CD14-positive monocyte (primary cell): Measurements from ENCODE around the gene HECW1. TPM values are rescaled to one million over a fixed set of nuclear protein-coding genes. Genes with fewer than 3 reads are reported as not detected.

Experiments
- DNase-seq, 3 donors: peaks; one replicate each; pipeline ENCODE4 v3.0.0-alpha.2; 2011 to 2022
- H2AFZ ChIP-seq: 2 replicates; pipeline ENCODE4 v1.6.0; 2012; ENCODE audit warnings: mild to moderate bottlenecking, low read depth, low read length, inconsistent platforms; ENCODE audit not compliant: insufficient read depth, poor library complexity, severe bottlenecking
- H3K27ac ChIP-seq, 2 donors: 1 replicate in 1 of 2; 2 replicates in 1 of 2; pipeline ENCODE4 v1.5.1; 2012 to 2013; ENCODE audit warnings: low read length in 2 of 2, control low read depth in 1 of 2, inconsistent platforms in 1 of 2, low read depth in 1 of 2, mild to moderate bottlenecking in 1 of 2
- H3K27me3 ChIP-seq, 2 donors: one replicate each; pipeline versions ENCODE4 v1.6.0 to v1.6.1; 2011 to 2013; ENCODE audit warnings: low read length in 2 of 2; ENCODE audit not compliant: control insufficient read depth in 2 of 2, insufficient read depth in 2 of 2
- H3K36me3 ChIP-seq, 2 donors: replicated peaks in 1 of 2; 1 replicate in 1 of 2; 2 replicates in 1 of 2; pipeline versions ENCODE4 v1.5.1 to v1.6.1; 2012 to 2013; ENCODE audit warnings: low read length in 2 of 2, control low read depth in 1 of 2, inconsistent platforms in 1 of 2, mild to moderate bottlenecking in 1 of 2; ENCODE audit not compliant: insufficient read depth in 2 of 2, control insufficient read depth in 1 of 2
- H3K4me1 ChIP-seq, 2 donors: 1 replicate in 1 of 2; 2 replicates in 1 of 2; pipeline versions ENCODE4 v1.5.1 to v1.6.1; 2012 to 2013; ENCODE audit warnings: low read length in 2 of 2, control low read depth in 1 of 2, inconsistent platforms in 1 of 2, mild to moderate bottlenecking in 1 of 2, moderate library complexity in 1 of 2; ENCODE audit not compliant: insufficient read depth in 2 of 2, control insufficient read depth in 1 of 2
- H3K4me2 ChIP-seq: replicated peaks from 2 replicates; pipeline ENCODE3; 2012; ENCODE audit warnings: low read length, moderate library complexity, mild to moderate bottlenecking; ENCODE audit not compliant: poor library complexity, severe bottlenecking; ENCODE audit errors: extremely low read depth
- H3K4me3 ChIP-seq, 3 experiments: fragments of 200-600 bp in 1 of 3; sonication (generic) in 1 of 3; replicated peaks in 1 of 3; 1 replicate in 2 of 3; 2 replicates in 1 of 3; pipeline ENCODE4 v1.5.1; 2011 to 2013; ENCODE audit warnings: low read length in 3 of 3, mild to moderate bottlenecking in 3 of 3, control low read depth in 2 of 3, low read depth in 2 of 3, inconsistent platforms in 1 of 3, moderate library complexity in 1 of 3
- H3K79me2 ChIP-seq: 2 replicates; pipeline ENCODE4 v1.6.0; 2012; ENCODE audit warnings: mild to moderate bottlenecking, control low read depth, inconsistent platforms, low read length, moderate library complexity; ENCODE audit not compliant: insufficient read depth
- H3K9ac ChIP-seq: 2 replicates; pipeline ENCODE4 v1.6.0; 2017; ENCODE audit warnings: low read length, mild to moderate bottlenecking; ENCODE audit not compliant: insufficient read depth, poor library complexity, severe bottlenecking
- H3K9me3 ChIP-seq, 2 donors: replicated peaks in 1 of 2; 1 replicate in 1 of 2; 2 replicates in 1 of 2; pipeline versions ENCODE4 v1.5.1 to v1.6.1; 2012 to 2013; ENCODE audit warnings: low read length in 2 of 2, control low read depth in 1 of 2; ENCODE audit not compliant: control insufficient read depth in 1 of 2, insufficient read depth in 1 of 2
- H4K20me1 ChIP-seq: 2 replicates; pipeline ENCODE4 v1.6.0; 2012; ENCODE audit warnings: mild to moderate bottlenecking, low read length, control low read depth, moderate library complexity; ENCODE audit not compliant: insufficient read depth
- H3K27ac Mint-ChIP-seq, 7 donors: one replicate each; pipeline ENCODE4 v1.8.0; 2020; ENCODE audit warnings: mild to moderate bottlenecking in 7 of 7, mixed read lengths in 7 of 7, moderate library complexity in 6 of 7, inconsistent platforms in 2 of 7
- H3K27me3 Mint-ChIP-seq, 3 donors: one replicate each; pipeline ENCODE4 v1.8.0; 2021 to 2022; ENCODE audit warnings: low read depth in 3 of 3, mild to moderate bottlenecking in 3 of 3, mixed read lengths in 3 of 3, moderate library complexity in 3 of 3, inconsistent platforms in 1 of 3
- H3K36me3 Mint-ChIP-seq, 2 donors: one replicate each; pipeline ENCODE4 v1.8.0; 2020; ENCODE audit warnings: mixed read lengths in 2 of 2, inconsistent platforms in 1 of 2, mild to moderate bottlenecking in 1 of 2
- H3K4me1 Mint-ChIP-seq: one replicate; pipeline ENCODE4 v1.8.0; 2020; ENCODE audit warnings: mild to moderate bottlenecking, mixed read lengths
- H3K4me3 Mint-ChIP-seq, 2 donors: one replicate each; pipeline ENCODE4 v1.8.0; 2020; ENCODE audit warnings: mild to moderate bottlenecking in 2 of 2, mixed read lengths in 2 of 2, moderate library complexity in 1 of 2
- H3K9me3 Mint-ChIP-seq, 7 donors: one replicate each; pipeline ENCODE4 v1.8.0; 2020 to 2022; ENCODE audit warnings: mixed read lengths in 7 of 7, mild to moderate bottlenecking in 6 of 7, moderate library complexity in 6 of 7, inconsistent platforms in 2 of 7
- WGBS: methylation state at CpG from one replicate; pipeline ENCODE4 v1.1.5; 2013; ENCODE audit warnings: missing lambda C conversion rate; ENCODE audit not compliant: insufficient coverage; 5-methylcytosine and 5-hydroxymethylcytosine counted together
- intact Hi-C, 2 donors: fragments of 100-400 bp; cut with micrococcal nuclease; formaldehyde crosslinking; loops; one replicate each; pipeline versions ENCODE4 v1.15.0 to v1.15.1; 2023
- polyA plus RNA-seq, 3 donors: library from polyadenylated mRNA; depleted of rRNA in 1 of 3; unstranded in 2 of 3; stranded (reverse) in 1 of 3; fragments of 300-500 nt in 2 of 3; fragments of >200 nt in 1 of 3; fragmentation: Illumina TruSeq in 2 of 3; gene quantifications; 1 replicate in 2 of 3; 2 replicates in 1 of 3; pipeline ENCODE4 v1.2.3, GENCODE V29; 2012 to 2021
- TF ChIP-seq, protein P1 (sequence below): fragments of 200-600 bp; IDR thresholded peaks from one replicate; pipeline ENCODE4 v1.8.0; 2022; ENCODE audit warnings: antibody characterized with exemption, mild to moderate bottlenecking

Gene HECW1
- polyA plus RNA-seq, 3 donors, result not detected

DNA sequence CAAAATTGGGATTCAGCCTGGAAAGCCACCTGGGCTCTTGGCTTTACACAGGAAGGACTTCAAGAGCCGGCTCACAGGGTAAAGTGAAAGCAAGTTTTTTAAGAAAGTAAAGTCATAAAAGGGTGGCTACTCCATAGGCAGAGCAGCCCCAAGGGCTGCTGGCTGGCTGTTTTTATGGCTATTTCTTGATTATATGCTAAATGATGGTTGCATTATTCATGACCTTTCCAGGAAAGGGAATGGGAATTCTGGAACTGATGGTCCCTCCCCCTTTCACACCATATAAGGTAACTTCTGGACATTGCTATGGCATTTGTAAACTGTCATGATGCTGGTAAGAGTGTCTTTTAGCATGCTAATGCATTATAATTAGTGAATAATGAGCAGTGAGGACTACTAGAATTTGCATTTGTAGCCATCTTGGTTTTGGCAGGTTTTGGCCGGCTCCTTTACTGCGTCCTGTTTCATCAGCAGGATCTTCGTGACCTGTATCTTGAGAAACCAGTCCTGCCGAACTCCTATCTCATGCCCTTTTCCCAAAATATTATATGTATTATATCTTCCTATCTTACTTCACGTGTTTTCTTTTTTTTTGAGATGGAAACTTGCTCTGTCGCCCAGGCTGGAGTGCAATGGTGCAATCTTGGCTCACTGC is 80.5 kb downstream of the HECW1 start:
- H3K9me3 ChIP-seq, result no peaks in the 10 kb centered on the region
- H3K27ac ChIP-seq, result no peak overlapping the region
- no peaks in the 10 kb centered on the region for H3K36me3 ChIP-seq
- Mint-ChIP-seq H3K27me3 (peaks cover 0 to 3% (median 0%) of the 10 kb centered on the region in 3 donors), H3K9me3 (peaks cover 0 to 6% (median 2%) of the 10 kb centered on the region in 7 donors), H3K4me1 (no peaks in the 10 kb centered on the region), H3K4me3 (no peak overlapping the region), H3K27ac (no peak overlapping the region), H3K36me3 (no peaks in the 10 kb centered on the region)
- H3K4me3 ChIP-seq, result no peak overlapping the region
- no peak for DNase-seq
- no peak overlapping the region for H2AFZ ChIP-seq
- H3K9ac ChIP-seq, result no peak overlapping the region
- H4K20me1 ChIP-seq, result no peaks in the 10 kb centered on the region
- 90% methylated on average over 2 of the region's 7 CpGs for WGBS
- intact Hi-C loops, result no loop called here
- H3K4me2 ChIP-seq, result no peak overlapping the region
- H3K27me3 ChIP-seq, result peaks cover 0 to 3% of the 10 kb centered on the region in 2 donors
- TF ChIP-seq, protein P1, sequence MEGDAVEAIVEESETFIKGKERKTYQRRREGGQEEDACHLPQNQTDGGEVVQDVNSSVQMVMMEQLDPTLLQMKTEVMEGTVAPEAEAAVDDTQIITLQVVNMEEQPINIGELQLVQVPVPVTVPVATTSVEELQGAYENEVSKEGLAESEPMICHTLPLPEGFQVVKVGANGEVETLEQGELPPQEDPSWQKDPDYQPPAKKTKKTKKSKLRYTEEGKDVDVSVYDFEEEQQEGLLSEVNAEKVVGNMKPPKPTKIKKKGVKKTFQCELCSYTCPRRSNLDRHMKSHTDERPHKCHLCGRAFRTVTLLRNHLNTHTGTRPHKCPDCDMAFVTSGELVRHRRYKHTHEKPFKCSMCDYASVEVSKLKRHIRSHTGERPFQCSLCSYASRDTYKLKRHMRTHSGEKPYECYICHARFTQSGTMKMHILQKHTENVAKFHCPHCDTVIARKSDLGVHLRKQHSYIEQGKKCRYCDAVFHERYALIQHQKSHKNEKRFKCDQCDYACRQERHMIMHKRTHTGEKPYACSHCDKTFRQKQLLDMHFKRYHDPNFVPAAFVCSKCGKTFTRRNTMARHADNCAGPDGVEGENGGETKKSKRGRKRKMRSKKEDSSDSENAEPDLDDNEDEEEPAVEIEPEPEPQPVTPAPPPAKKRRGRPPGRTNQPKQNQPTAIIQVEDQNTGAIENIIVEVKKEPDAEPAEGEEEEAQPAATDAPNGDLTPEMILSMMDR, result no peak
- H3K4me1 ChIP-seq, result no peaks in the 10 kb centered on the region
- no peaks in the 10 kb centered on the region for H3K79me2 ChIP-seq

DNA sequence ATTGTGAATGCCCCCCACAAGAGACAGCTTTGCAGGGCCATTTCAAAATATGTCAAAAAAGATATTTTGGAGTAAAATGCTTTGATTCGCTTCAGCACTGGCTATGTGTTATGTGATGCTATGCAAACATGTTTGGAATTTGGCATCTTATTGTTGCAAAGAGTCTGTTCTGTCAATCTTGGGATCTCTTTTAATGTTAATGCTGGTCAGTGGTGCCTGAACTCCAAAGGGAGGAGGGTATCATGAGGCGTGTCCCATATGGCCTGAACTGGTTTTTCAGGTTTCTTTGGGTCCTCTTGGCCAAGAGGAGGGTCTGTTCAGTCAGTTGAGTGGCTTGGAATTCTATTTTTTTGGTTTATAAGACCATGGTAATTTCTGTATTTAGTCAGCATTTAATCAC is 81.4 kb downstream of the HECW1 start:
- H3K36me3 Mint-ChIP-seq, result no peaks in the 10 kb centered on the region
- H3K79me2 ChIP-seq, result no peaks in the 10 kb centered on the region
- DNase-seq, result no peak
- 58% methylated on average over 2 of the region's 2 CpGs for WGBS
- H2AFZ ChIP-seq, result no peak overlapping the region
- no peaks in the 10 kb centered on the region for H3K9me3 ChIP-seq
- no peak overlapping the region for H3K27ac Mint-ChIP-seq
- TF ChIP-seq, protein P1, result no peak
- H4K20me1 ChIP-seq, result no peaks in the 10 kb centered on the region
- H3K27me3 Mint-ChIP-seq, result no peaks in the 10 kb centered on the region
- no peak overlapping the region for H3K4me3 ChIP-seq
- H3K4me3 Mint-ChIP-seq, result no peak overlapping the region
- no peaks in the 10 kb centered on the region for H3K4me1 Mint-ChIP-seq
- intact Hi-C loops, result no loop called here
- no peak overlapping the region for H3K9ac ChIP-seq
- H3K4me2 ChIP-seq, result no peak overlapping the region
- no peak overlapping the region for H3K27ac ChIP-seq
- no peaks in the 10 kb centered on the region for H3K27me3 ChIP-seq
- no peaks in the 10 kb centered on the region for H3K36me3 ChIP-seq
- no peaks in the 10 kb centered on the region for H3K4me1 ChIP-seq
- peaks cover 0 to 6% (median 0%) of the 10 kb centered on the region in 7 donors for H3K9me3 Mint-ChIP-seq
